IgD-negative memory B cell (primary cell): Measurements from ENCODE around the gene NAT8. TPM values are rescaled to one million over a fixed set of nuclear protein-coding genes. Genes with fewer than 3 reads are reported as not detected.
A peak's percentile ranks its signal among the peaks of the same experiment; 100 is the strongest.
"Not testable (repeated sequence)": the region's sequence is repeated elsewhere in the genome, so short reads cannot be mapped to it uniquely, and the experiment has no call there.

Experiments
- H3K27ac Mint-ChIP-seq, 3 donors: one replicate each; pipeline ENCODE4 v1.8.0; 2020 to 2022; ENCODE audit warnings: mild to moderate bottlenecking in 3 of 3, mixed read lengths in 3 of 3, moderate library complexity in 1 of 3
- H3K27me3 Mint-ChIP-seq: one replicate; pipeline ENCODE4 v1.8.0; 2021; ENCODE audit warnings: mixed read lengths
- H3K36me3 Mint-ChIP-seq: one replicate; pipeline ENCODE4 v1.8.0; 2020; ENCODE audit warnings: mild to moderate bottlenecking, mixed read lengths
- H3K4me1 Mint-ChIP-seq, 3 donors: one replicate each; pipeline ENCODE4 v1.8.0; 2020 to 2022; ENCODE audit warnings: mixed read lengths in 3 of 3, mild to moderate bottlenecking in 1 of 3
- H3K4me3 Mint-ChIP-seq, 4 donors: one replicate each; pipeline ENCODE4 v1.8.0; 2020 to 2022; ENCODE audit warnings: mild to moderate bottlenecking in 4 of 4, mixed read lengths in 4 of 4, moderate library complexity in 3 of 4
- H3K9me3 Mint-ChIP-seq, 3 donors: one replicate each; pipeline ENCODE4 v1.8.0; 2020 to 2021; ENCODE audit warnings: mixed read lengths in 3 of 3, mild to moderate bottlenecking in 1 of 3
- polyA plus RNA-seq: library from polyadenylated mRNA; unstranded; fragments of 300-500 nt; fragmentation: Illumina TruSeq; gene quantifications from one replicate; pipeline ENCODE4 v1.2.3, GENCODE V29; 2021

The NAT8 gene
- not detected for polyA plus RNA-seq

- peaks cover 0 to 2% (median 0%) of the 10 kb centered on the region in 3 donors for H3K9me3 Mint-ChIP-seq
- H3K4me3 Mint-ChIP-seq, result peak within 1 kb of the TSS in 2 of 4 donors; percentile 33 to 65
- H3K36me3 Mint-ChIP-seq, result peaks cover 3% of the 10 kb centered on the region
- H3K27ac Mint-ChIP-seq, result no peak within 1 kb of the TSS
- H3K4me1 Mint-ChIP-seq, result no peaks in the 10 kb centered on the region
- H3K27me3 Mint-ChIP-seq, result peaks cover 14% of the 10 kb centered on the region
These were observed at the start of gene NAT8 for GRCh38 chr2:73642338-73643018. NAT8 (minus strand) TSS chr2:73642422; CDS start chr2:73641628, 794 bp downstream.

- not testable (repeated sequence) for H3K27ac Mint-ChIP-seq, H3K4me1 Mint-ChIP-seq, H3K36me3 Mint-ChIP-seq, H3K27me3 Mint-ChIP-seq, H3K4me3 Mint-ChIP-seq
- H3K9me3 Mint-ChIP-seq, result peaks cover 0 to 10% (median 7%) of the 10 kb centered on the region in 3 donors
These were observed 48.3 kb upstream of the NAT8 start for GRCh38 chr2:73690372-73691088.

- H3K4me1 Mint-ChIP-seq, H3K27me3 Mint-ChIP-seq, H3K27ac Mint-ChIP-seq, H3K36me3 Mint-ChIP-seq, H3K4me3 Mint-ChIP-seq: not testable (repeated sequence)
- peaks cover 0 to 10% (median 7%) of the 10 kb centered on the region in 3 donors for H3K9me3 Mint-ChIP-seq
These were observed 46.3 kb upstream of the NAT8 start for GRCh38 chr2:73688494-73688893.

- Mint-ChIP-seq H3K27me3 (peaks cover 11% of the 10 kb centered on the region), H3K4me1 (no peaks in the 10 kb centered on the region), H3K27ac (no peak overlapping the region), H3K36me3 (no peaks in the 10 kb centered on the region), H3K9me3 (peaks cover 0 to 10% (median 7%) of the 10 kb centered on the region in 3 donors), H3K4me3 (no peak overlapping the region)
These were observed 43.7 kb upstream of the NAT8 start for GRCh38 chr2:73685764-73686438.

- H3K4me3 Mint-ChIP-seq, H3K36me3 Mint-ChIP-seq, H3K27ac Mint-ChIP-seq, H3K4me1 Mint-ChIP-seq: not testable (repeated sequence)
- Mint-ChIP-seq H3K9me3 (peaks cover 0 to 10% (median 7%) of the 10 kb centered on the region in 3 donors), H3K27me3 (peaks cover 11% of the 10 kb centered on the region)
These were observed 42.7 kb upstream of the NAT8 start for GRCh38 chr2:73684905-73685304.

- H3K36me3 Mint-ChIP-seq, H3K4me1 Mint-ChIP-seq, H3K27ac Mint-ChIP-seq, H3K4me3 Mint-ChIP-seq: not testable (repeated sequence)
- Mint-ChIP-seq H3K27me3 (peaks cover 14% of the 10 kb centered on the region), H3K9me3 (peaks cover 0 to 10% (median 7%) of the 10 kb centered on the region in 3 donors)
These were observed 42.1 kb upstream of the NAT8 start for GRCh38 chr2:73684325-73684724.

GRCh38 chr2:73679951-73680571 lies 37.8 kb upstream of the NAT8 start:
- H3K27me3 Mint-ChIP-seq, result peaks cover 16% of the 10 kb centered on the region
- H3K4me3 Mint-ChIP-seq, H3K36me3 Mint-ChIP-seq, H3K9me3 Mint-ChIP-seq, H3K27ac Mint-ChIP-seq, H3K4me1 Mint-ChIP-seq: not testable (repeated sequence)

GRCh38 chr2:73679237-73679636 lies 37.0 kb upstream of the NAT8 start:
- H3K9me3 Mint-ChIP-seq, H3K36me3 Mint-ChIP-seq, H3K4me1 Mint-ChIP-seq, H3K4me3 Mint-ChIP-seq, H3K27ac Mint-ChIP-seq: not testable (repeated sequence)
- H3K27me3 Mint-ChIP-seq, result peaks cover 19% of the 10 kb centered on the region

- H3K9me3 Mint-ChIP-seq, H3K36me3 Mint-ChIP-seq, H3K4me1 Mint-ChIP-seq, H3K4me3 Mint-ChIP-seq, H3K27ac Mint-ChIP-seq: not testable (repeated sequence)
- H3K27me3 Mint-ChIP-seq, result peaks cover 22% of the 10 kb centered on the region
These were observed 35.8 kb upstream of the NAT8 start for GRCh38 chr2:73678008-73678407.

GRCh38 chr2:73676211-73676610 lies 34.0 kb upstream of the NAT8 start:
- H3K9me3 Mint-ChIP-seq, H3K4me3 Mint-ChIP-seq, H3K27ac Mint-ChIP-seq, H3K4me1 Mint-ChIP-seq, H3K36me3 Mint-ChIP-seq: not testable (repeated sequence)
- peaks cover 20% of the 10 kb centered on the region for H3K27me3 Mint-ChIP-seq

- not testable (repeated sequence) for H3K27ac Mint-ChIP-seq, H3K36me3 Mint-ChIP-seq, H3K4me3 Mint-ChIP-seq, H3K9me3 Mint-ChIP-seq, H3K4me1 Mint-ChIP-seq
- H3K27me3 Mint-ChIP-seq, result peaks cover 25% of the 10 kb centered on the region
These were observed 32.5 kb upstream of the NAT8 start for GRCh38 chr2:73674696-73675157.

GRCh38 chr2:73669976-73670375 lies 27.8 kb upstream of the NAT8 start:
- peaks cover 15% of the 10 kb centered on the region for H3K27me3 Mint-ChIP-seq
- not testable (repeated sequence) for H3K4me3 Mint-ChIP-seq, H3K4me1 Mint-ChIP-seq, H3K27ac Mint-ChIP-seq, H3K9me3 Mint-ChIP-seq, H3K36me3 Mint-ChIP-seq

GRCh38 chr2:73667239-73667638 lies 25.0 kb upstream of the NAT8 start:
- H3K4me1 Mint-ChIP-seq, H3K4me3 Mint-ChIP-seq, H3K36me3 Mint-ChIP-seq, H3K9me3 Mint-ChIP-seq, H3K27ac Mint-ChIP-seq: not testable (repeated sequence)
- H3K27me3 Mint-ChIP-seq, result peaks cover 12% of the 10 kb centered on the region

GRCh38 chr2:73654175-73654574 lies 12.0 kb upstream of the NAT8 start:
- Mint-ChIP-seq H3K27ac (no peak overlapping the region), H3K9me3 (peaks cover 0 to 2% (median under 1%) of the 10 kb centered on the region in 3 donors), H3K4me1 (no peaks in the 10 kb centered on the region), H3K27me3 (peaks cover 1% of the 10 kb centered on the region), H3K4me3 (no peak overlapping the region), H3K36me3 (no peaks in the 10 kb centered on the region)

- Mint-ChIP-seq H3K9me3 (peaks cover 0 to 3% (median 0%) of the 10 kb centered on the region in 3 donors), H3K36me3 (no peaks in the 10 kb centered on the region), H3K27ac (no peak overlapping the region), H3K4me3 (no peak overlapping the region), H3K4me1 (no peaks in the 10 kb centered on the region), H3K27me3 (peaks cover 5% of the 10 kb centered on the region)
These were observed 10.1 kb upstream of the NAT8 start for GRCh38 chr2:73652348-73652747.
